Liver (tissue), 9 donors: Measurements from ENCODE around the gene PCDHB14. TPM values are rescaled to one million over a fixed set of nuclear protein-coding genes. Genes with fewer than 3 reads are reported as not detected.
A peak's percentile ranks its signal among the peaks of the same experiment; 100 is the strongest.
"Not testable (repeated sequence)": the region's sequence is repeated elsewhere in the genome, so short reads cannot be mapped to it uniquely, and the experiment has no call there.

ENCODE experiments used
- DNase-seq: peaks from one replicate; pipeline ENCODE4 v3.0.0-alpha.2; 2017; ENCODE audit warnings: low spot score
- H3K27ac ChIP-seq, 2 donors: one replicate each; pipeline ENCODE4 v1.7.0; 2013; ENCODE audit warnings: inconsistent platforms in 2 of 2, low read length in 2 of 2, control low read depth in 1 of 2, low read depth in 1 of 2, mild to moderate bottlenecking in 1 of 2
- H3K27me3 ChIP-seq, 4 donors: one replicate each; pipeline versions ENCODE4 v1.6.1 to v1.7.0; 2013; ENCODE audit warnings: low read length in 3 of 4, inconsistent platforms in 1 of 4, mild to moderate bottlenecking in 1 of 4, moderate library complexity in 1 of 4; ENCODE audit not compliant: control insufficient read depth in 4 of 4, insufficient read depth in 4 of 4
- H3K36me3 ChIP-seq, 4 donors: one replicate each; pipeline versions ENCODE4 v1.6.1 to v1.7.0; 2013; ENCODE audit warnings: low read length in 3 of 4, mild to moderate bottlenecking in 3 of 4, low read depth in 1 of 4, moderate library complexity in 1 of 4; ENCODE audit not compliant: control insufficient read depth in 4 of 4, insufficient read depth in 3 of 4
- H3K4me1 ChIP-seq, 4 donors: one replicate each; pipeline versions ENCODE4 v1.6.1 to v1.7.0; 2013; ENCODE audit warnings: low read length in 3 of 4, mild to moderate bottlenecking in 3 of 4, moderate library complexity in 1 of 4; ENCODE audit not compliant: control insufficient read depth in 4 of 4, insufficient read depth in 4 of 4
- H3K4me3 ChIP-seq, 3 donors: one replicate each; pipeline versions ENCODE4 v1.6.1 to v1.7.0; 2013; ENCODE audit warnings: low read length in 3 of 3, control low read depth in 1 of 3, low read depth in 1 of 3, mild to moderate bottlenecking in 1 of 3
- H3K9ac ChIP-seq, 2 donors: one replicate each; pipeline ENCODE4 v1.7.0; 2013; ENCODE audit warnings: low read length in 2 of 2, mild to moderate bottlenecking in 2 of 2, moderate library complexity in 2 of 2, control low read depth in 1 of 2, low read depth in 1 of 2
- H3K9me3 ChIP-seq, 4 donors: one replicate each; pipeline versions ENCODE4 v1.6.1 to v1.7.0; 2013; ENCODE audit warnings: low read length in 3 of 4; ENCODE audit not compliant: control insufficient read depth in 4 of 4
- ATF3 ChIP-seq: IDR thresholded peaks from 2 replicates; pipeline ENCODE4 v1.6.1; 2016; ENCODE audit warnings: antibody characterized with exemption
- FOXA1 ChIP-seq: IDR thresholded peaks from 2 replicates; pipeline ENCODE4 v1.6.1; 2016; ENCODE audit warnings: antibody characterized with exemption
- JUND ChIP-seq, 2 donors: IDR thresholded peaks; 2 replicates each; pipeline ENCODE4 v1.6.1; 2016; ENCODE audit warnings: antibody characterized with exemption in 2 of 2
- NR2F2 ChIP-seq: IDR thresholded peaks from 2 replicates; pipeline ENCODE4 v1.6.1; 2016; ENCODE audit warnings: antibody characterized with exemption
- RAD21 ChIP-seq, 2 donors: IDR thresholded peaks; 2 replicates each; pipeline ENCODE4 v1.6.1; 2016; ENCODE audit warnings: antibody characterized with exemption in 2 of 2, mild to moderate bottlenecking in 2 of 2
- WGBS: extraction: QIAGEN DNeasy Blood & Tissue Kit; methylation state at CpG from one replicate; pipeline ENCODE4 v1.1.7; 2013; 5-methylcytosine and 5-hydroxymethylcytosine counted together
- polyA plus RNA-seq, 2 donors: library from polyadenylated mRNA; stranded (reverse) in 1 of 2; unstranded in 1 of 2; fragments of 200-250 nt in 1 of 2; fragments of >200 nt in 1 of 2; fragmentation: Nextera tagmentation in 1 of 2; extraction: Ambion mirVana in 1 of 2; gene quantifications; one replicate each; pipeline versions ENCODE4 v1.2.1 to v1.2.3, GENCODE V29; 2013 to 2015
- total RNA-seq, 2 donors: library from RNA; depleted of rRNA; stranded (reverse); fragments of >200 nt; gene quantifications; one replicate each; pipeline ENCODE4 v1.2.3, GENCODE V29; 2014
- donor health status: healthy.
- donor health status: healthy.
- donor health status: healthy.
- donor health status: healthy.
- donor health status: healthy.

PCDHB14 gene
- total RNA-seq, result under 1 TPM; 0.42 to 0.47 TPM
- under 1 TPM; 0.10 to 0.23 TPM for polyA plus RNA-seq

GRCh38 chr5:141223112-141223783, at the start of gene PCDHB14:
Gene PCDHB14, plus strand, starts transcription at chr5:141223343. Its CDS starts 163 bp downstream, at chr5:141223506.
- H3K9me3 ChIP-seq, result peaks cover 28 to 61% (median 36%) of the 10 kb centered on the region in 4 donors

GRCh38 chr5:141174291-141175104, 48.6 kb upstream of the PCDHB14 start:
- Histone ChIP-seq H3K9me3 (peaks cover 20 to 52% (median 27%) of the 10 kb centered on the region in 4 donors), H3K27me3 (peaks cover 0 to 12% (median 3%) of the 10 kb centered on the region in 4 donors)
- not testable (repeated sequence) for DNase-seq, H3K4me3 ChIP-seq, H3K4me1 ChIP-seq, H3K9ac ChIP-seq, H3K27ac ChIP-seq, H3K36me3 ChIP-seq
- WGBS, result 36% methylated on average over 79 of the region's 79 CpGs

More at GRCh38 chr5:141223112-141223783, at the start of gene PCDHB14:
- 22% methylated on average over 15 of the region's 15 CpGs for WGBS
- TF ChIP-seq JUND (IDR thresholded peaks at IDR 0.05) (no peak), RAD21 (IDR thresholded peaks at IDR 0.05) (peak; percentile 27 to 42)
- Histone ChIP-seq H3K27ac (no peak within 1 kb of the TSS), H3K4me1 (no peaks in the 10 kb centered on the region), H3K9ac (no peak within 1 kb of the TSS), H3K27me3 (peaks cover 0 to 5% (median 2%) of the 10 kb centered on the region in 4 donors), H3K4me3 (peak within 1 kb of the TSS; percentile 20 to 54 (median 38)), H3K36me3 (peaks cover 0 to 5% (median 0%) of the 10 kb centered on the region in 4 donors)
- DNase-seq, result no peak

GRCh38 chr5:141175933-141176332, 47.2 kb upstream of the PCDHB14 start:
- Histone ChIP-seq H3K9me3 (peaks cover 20 to 49% (median 32%) of the 10 kb centered on the region in 4 donors), H3K27ac (no peak overlapping the region), H3K27me3 (peaks cover 0 to 15% (median 3%) of the 10 kb centered on the region in 4 donors), H3K36me3 (no peaks in the 10 kb centered on the region), H3K9ac (no peak overlapping the region), H3K4me3 (no peak overlapping the region), H3K4me1 (no peaks in the 10 kb centered on the region)
- no peak for DNase-seq
- TF ChIP-seq ATF3, result no peak
- no peak for TF ChIP-seq NR2F2
- no peak for TF ChIP-seq JUND (IDR thresholded peaks at IDR 0.05)
- TF ChIP-seq FOXA1, result no peak
- WGBS, result 49% methylated on average over 1 of the region's 1 CpG

GRCh38 chr5:141177577-141178191, 45.5 kb upstream of the PCDHB14 start, which contains the start of gene PCDHB8:
Gene PCDHB8, plus strand, starts transcription at chr5:141177790. Its CDS starts 245 bp downstream, at chr5:141178035.
- 25% methylated on average over 15 of the region's 18 CpGs for WGBS

DNA sequence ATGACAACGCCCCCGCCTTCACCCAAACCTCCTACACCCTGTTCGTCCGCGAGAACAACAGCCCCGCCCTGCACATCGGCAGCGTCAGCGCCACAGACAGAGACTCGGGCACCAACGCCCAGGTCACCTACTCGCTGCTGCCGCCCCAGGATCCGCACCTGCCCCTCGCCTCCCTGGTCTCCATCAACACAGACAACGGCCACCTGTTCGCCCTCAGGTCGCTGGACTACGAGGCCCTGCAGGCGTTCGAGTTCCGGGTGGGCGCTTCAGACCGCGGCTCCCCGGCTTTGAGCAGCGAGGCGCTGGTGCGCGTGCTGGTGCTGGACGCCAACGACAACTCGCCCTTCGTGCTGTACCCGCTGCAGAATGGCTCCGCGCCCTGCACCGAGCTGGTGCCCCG, 43.8 kb upstream of the PCDHB14 start:
- not testable (repeated sequence) for DNase-seq

More at GRCh38 chr5:141177577-141178191, 45.5 kb upstream of the PCDHB14 start, which contains the start of gene PCDHB8:
- Histone ChIP-seq H3K27me3 (peaks cover 0 to 16% (median 4%) of the 10 kb centered on the region in 4 donors), H3K9me3 (peaks cover 23 to 48% (median 34%) of the 10 kb centered on the region in 4 donors)
- H3K9ac ChIP-seq, H3K27ac ChIP-seq, H3K4me3 ChIP-seq, H3K36me3 ChIP-seq, DNase-seq, H3K4me1 ChIP-seq: not testable (repeated sequence)

DNA sequence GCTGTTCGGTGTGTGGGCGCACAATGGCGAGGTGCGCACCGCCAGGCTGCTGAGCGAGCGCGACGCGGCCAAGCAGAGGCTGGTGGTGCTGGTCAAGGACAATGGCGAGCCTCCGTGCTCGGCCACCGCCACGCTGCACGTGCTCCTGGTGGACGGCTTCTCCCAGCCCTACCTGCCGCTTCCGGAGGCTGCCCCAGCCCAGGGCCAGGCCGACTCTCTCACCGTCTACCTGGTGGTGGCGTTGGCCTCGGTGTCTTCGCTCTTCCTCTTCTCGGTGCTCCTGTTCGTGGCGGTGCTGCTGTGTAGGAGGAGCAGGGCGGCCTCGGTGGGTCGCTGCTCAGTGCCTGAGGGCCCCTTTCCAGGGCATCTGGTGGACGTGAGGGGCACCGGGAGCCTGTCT, 43.3 kb upstream of the PCDHB14 start:
- DNase-seq, H3K36me3 ChIP-seq, H3K4me3 ChIP-seq, H3K4me1 ChIP-seq, H3K27ac ChIP-seq, H3K9ac ChIP-seq: not testable (repeated sequence)
- Histone ChIP-seq H3K27me3 (peaks cover 0 to 16% (median 4%) of the 10 kb centered on the region in 4 donors), H3K9me3 (peaks cover 20 to 53% (median 27%) of the 10 kb centered on the region in 4 donors)
- WGBS, result 33% methylated on average over 32 of the region's 32 CpGs

More for the DNA sequence above, 43.8 kb upstream of the PCDHB14 start:
- Histone ChIP-seq H3K9me3 (peaks cover 17 to 52% (median 30%) of the 10 kb centered on the region in 4 donors), H3K27me3 (peaks cover 0 to 19% (median 4%) of the 10 kb centered on the region in 4 donors)
- H3K36me3 ChIP-seq, H3K4me3 ChIP-seq, H3K27ac ChIP-seq, H3K4me1 ChIP-seq, H3K9ac ChIP-seq: not testable (repeated sequence)
- WGBS, result 32% methylated on average over 35 of the region's 39 CpGs
